OCI-LY3 (cell line): Measurements from ENCODE around the gene SUCLG2.

Source experiments
- H2AFZ ChIP-seq: fragments of 200-600, 300-600 bp; shearing (Covaris generic); 2 replicates; pipeline ENCODE4 v1.6.0; 2014; ENCODE audit warnings: antibody characterized with exemption, low read depth, low read length
- H3K27ac ChIP-seq: fragments of 200-600, 300-600 bp; sonication (generic); 2 replicates; pipeline ENCODE4 v1.5.1; 2014; ENCODE audit warnings: mild to moderate bottlenecking, low read length, moderate library complexity, mixed read lengths
- H3K27me3 ChIP-seq: fragments of 200-600, 300-600 bp; sonication (generic); 2 replicates; pipeline ENCODE4 v1.6.1; 2014; ENCODE audit warnings: low read depth, low read length, mixed read lengths
- H3K36me3 ChIP-seq: fragments of 200-600, 300-600 bp; sonication (generic); replicated peaks from 2 replicates; pipeline ENCODE3; 2014; ENCODE audit warnings: low read depth, low read length, mixed read lengths
- H3K4me1 ChIP-seq: fragments of 300-600, 200-600 bp; sonication (generic); 2 replicates; pipeline ENCODE4 v1.6.1; 2014; ENCODE audit warnings: low read length, mixed read lengths
- H3K4me2 ChIP-seq: fragments of 200-600, 300-600 bp; sonication (generic); 2 replicates; pipeline ENCODE4 v1.6.1; 2014; ENCODE audit warnings: low read length, mixed read lengths
- H3K4me3 ChIP-seq: fragments of 300-600, 200-600 bp; sonication (generic); 2 replicates; pipeline ENCODE4 v1.5.1; 2014; ENCODE audit warnings: antibody characterized with exemption, mild to moderate bottlenecking, low read length, moderate library complexity
- H3K79me2 ChIP-seq: fragments of 300-600, 200-600 bp; shearing (Covaris generic); 2 replicates; pipeline ENCODE4 v1.6.1; 2014; ENCODE audit warnings: mild to moderate bottlenecking, low read length, mixed read lengths
- H3K9ac ChIP-seq: fragments of 300-600, 200-600 bp; shearing (Covaris generic); 2 replicates; pipeline ENCODE4 v1.6.0; 2014; ENCODE audit warnings: mild to moderate bottlenecking, low read length, moderate library complexity
- H3K9me3 ChIP-seq: fragments of 200-600, 300-600 bp; shearing (Covaris generic); 2 replicates; pipeline ENCODE4 v1.6.1; 2014; ENCODE audit warnings: low read length, mixed read lengths; ENCODE audit not compliant: insufficient read depth
- H4K20me1 ChIP-seq: fragments of 200-600, 300-600 bp; sonication (generic); 2 replicates; pipeline ENCODE4 v1.6.1; 2016; ENCODE audit warnings: low read length, mixed read lengths; ENCODE audit not compliant: insufficient read depth
- EZH2phosphoT487 ChIP-seq: fragments of 200-600 bp; shearing (Covaris generic); IDR thresholded peaks from 2 replicates; pipeline ENCODE4 v1.6.1; 2018; ENCODE audit warnings: antibody characterized with exemption, mixed run types, low read depth
- TF ChIP-seq, protein P1 (sequence below): fragments of 200-600, 300-600 bp; sonication (generic); IDR thresholded peaks from 2 replicates; pipeline ENCODE4 v1.5.1; 2014; ENCODE audit warnings: antibody characterized with exemption, low read length, low read depth

Gene SUCLG2

DNA sequence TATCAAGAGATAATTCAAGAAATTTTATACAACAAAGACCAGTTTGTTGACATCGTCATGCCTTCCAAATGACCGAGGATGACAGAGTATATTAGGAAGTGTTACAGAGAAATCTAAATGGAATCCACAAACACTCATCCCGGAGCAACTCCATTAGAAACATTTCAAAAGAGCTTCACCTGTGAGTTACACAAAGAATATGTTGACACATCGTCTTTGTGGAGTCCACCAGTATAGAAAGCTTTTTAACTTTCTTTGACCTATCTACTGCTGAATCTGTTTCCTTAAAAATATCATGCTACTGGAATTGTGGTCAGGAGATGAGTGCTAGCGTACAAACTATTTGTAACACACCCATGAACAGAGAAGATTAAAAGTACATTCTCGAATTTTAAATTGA, 130.4 kb downstream of the SUCLG2 start:
- Histone ChIP-seq H3K27ac (no peak overlapping the region), H3K4me1 (no peaks in the 10 kb centered on the region), H2AFZ (no peak overlapping the region), H3K9ac (no peak overlapping the region), H3K9me3 (no peaks in the 10 kb centered on the region), H3K27me3 (no peaks in the 10 kb centered on the region), H3K79me2 (no peaks in the 10 kb centered on the region), H3K36me3 (peaks cover 37% of the 10 kb centered on the region), H4K20me1 (no peaks in the 10 kb centered on the region; the same call in 1 of the 2 replicates), H3K4me3 (no peak overlapping the region), H3K4me2 (no peak overlapping the region)
- TF ChIP-seq, protein P1, sequence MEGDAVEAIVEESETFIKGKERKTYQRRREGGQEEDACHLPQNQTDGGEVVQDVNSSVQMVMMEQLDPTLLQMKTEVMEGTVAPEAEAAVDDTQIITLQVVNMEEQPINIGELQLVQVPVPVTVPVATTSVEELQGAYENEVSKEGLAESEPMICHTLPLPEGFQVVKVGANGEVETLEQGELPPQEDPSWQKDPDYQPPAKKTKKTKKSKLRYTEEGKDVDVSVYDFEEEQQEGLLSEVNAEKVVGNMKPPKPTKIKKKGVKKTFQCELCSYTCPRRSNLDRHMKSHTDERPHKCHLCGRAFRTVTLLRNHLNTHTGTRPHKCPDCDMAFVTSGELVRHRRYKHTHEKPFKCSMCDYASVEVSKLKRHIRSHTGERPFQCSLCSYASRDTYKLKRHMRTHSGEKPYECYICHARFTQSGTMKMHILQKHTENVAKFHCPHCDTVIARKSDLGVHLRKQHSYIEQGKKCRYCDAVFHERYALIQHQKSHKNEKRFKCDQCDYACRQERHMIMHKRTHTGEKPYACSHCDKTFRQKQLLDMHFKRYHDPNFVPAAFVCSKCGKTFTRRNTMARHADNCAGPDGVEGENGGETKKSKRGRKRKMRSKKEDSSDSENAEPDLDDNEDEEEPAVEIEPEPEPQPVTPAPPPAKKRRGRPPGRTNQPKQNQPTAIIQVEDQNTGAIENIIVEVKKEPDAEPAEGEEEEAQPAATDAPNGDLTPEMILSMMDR, result no peak
- TF ChIP-seq EZH2phosphoT487, result no peak

DNA sequence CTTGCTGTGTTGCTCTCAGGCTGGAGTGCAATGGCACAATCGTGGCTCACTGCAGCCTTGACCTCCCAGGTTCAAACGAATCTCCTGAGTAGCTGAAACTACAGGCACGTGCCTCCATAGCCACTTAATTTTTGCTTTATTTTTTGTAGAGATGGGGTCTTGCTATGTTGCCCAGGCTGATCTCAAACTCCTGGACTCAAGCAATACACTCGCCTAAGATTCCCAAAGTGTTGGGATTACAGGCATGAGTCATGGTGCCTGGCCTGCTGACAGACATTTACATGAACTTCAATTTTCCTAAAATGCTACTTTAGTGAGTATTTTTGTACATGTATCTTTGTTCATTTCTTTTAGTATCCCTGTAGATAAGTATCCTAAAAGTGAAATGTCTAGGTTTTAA, 132.3 kb downstream of the SUCLG2 start:
- Histone ChIP-seq H3K9me3 (no peaks in the 10 kb centered on the region), H3K4me2 (no peak overlapping the region), H3K27ac (no peak overlapping the region), H3K4me1 (no peaks in the 10 kb centered on the region), H4K20me1 (no peaks in the 10 kb centered on the region; the same call in 1 of the 2 replicates), H3K9ac (no peak overlapping the region), H3K79me2 (no peaks in the 10 kb centered on the region), H2AFZ (no peak overlapping the region), H3K27me3 (no peaks in the 10 kb centered on the region), H3K4me3 (no peak overlapping the region), H3K36me3 (peaks cover 33% of the 10 kb centered on the region)
- TF ChIP-seq, protein P1, result no peak
- no peak for TF ChIP-seq EZH2phosphoT487

DNA sequence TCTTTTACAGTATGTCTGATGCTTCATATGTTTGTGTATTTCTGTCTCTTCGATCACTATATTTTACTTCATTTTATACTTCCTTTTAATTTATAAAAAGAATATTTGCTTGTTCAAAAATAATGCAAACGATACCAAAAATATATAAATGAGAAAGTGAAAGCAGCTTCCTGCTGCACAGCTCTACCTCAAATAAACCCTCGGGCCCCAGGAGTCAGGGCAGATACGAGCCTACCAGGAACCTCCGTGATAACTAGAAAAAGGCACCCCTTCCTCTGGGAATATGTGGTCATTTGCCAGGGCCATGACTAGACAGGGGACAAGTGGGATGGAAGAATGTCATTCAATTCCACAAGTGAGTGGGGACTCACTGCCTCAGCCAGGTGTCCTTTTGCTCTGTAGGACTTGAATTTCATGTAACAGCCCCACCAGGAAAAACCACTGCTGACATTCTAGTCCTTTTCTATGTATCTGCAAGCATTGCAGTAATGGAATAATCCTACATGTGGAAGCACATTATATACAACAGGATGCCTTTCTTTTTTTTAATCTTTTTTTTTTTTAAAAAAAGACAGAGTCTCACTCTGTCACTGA, 133.3 kb downstream of the SUCLG2 start:
- Histone ChIP-seq H3K4me1 (no peaks in the 10 kb centered on the region), H3K36me3 (peaks cover 29% of the 10 kb centered on the region), H3K27me3 (no peaks in the 10 kb centered on the region), H3K4me2 (no peak overlapping the region), H4K20me1 (no peaks in the 10 kb centered on the region), H3K9ac (no peak overlapping the region), H3K4me3 (no peak overlapping the region), H3K9me3 (no peaks in the 10 kb centered on the region), H2AFZ (no peak overlapping the region), H3K79me2 (no peaks in the 10 kb centered on the region), H3K27ac (no peak overlapping the region)
- TF ChIP-seq, protein P1, result no peak
- TF ChIP-seq EZH2phosphoT487, result no peak

DNA sequence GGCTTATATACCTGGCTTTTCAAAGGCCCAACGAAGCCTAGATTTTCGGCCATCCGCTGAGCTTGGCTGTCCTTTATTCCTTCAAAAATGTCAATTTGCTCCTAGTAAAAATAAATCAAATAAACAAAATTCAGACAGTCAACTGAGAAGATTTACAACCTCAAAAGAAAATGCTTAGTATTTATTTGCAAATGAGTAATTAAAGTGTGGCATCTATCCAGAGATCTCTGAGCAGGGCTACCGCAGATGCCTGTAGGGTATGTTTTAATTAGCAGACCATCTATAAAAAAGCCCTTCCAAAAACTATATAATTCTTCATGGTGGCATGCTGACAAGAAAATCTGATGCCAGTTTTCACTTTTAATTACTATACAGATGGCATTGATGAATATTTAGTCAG, 136.2 kb downstream of the SUCLG2 start:
- no peaks in the 10 kb centered on the region for H4K20me1 ChIP-seq
- no peak overlapping the region for H3K9ac ChIP-seq
- no peak overlapping the region for H2AFZ ChIP-seq
- no peaks in the 10 kb centered on the region for H3K4me1 ChIP-seq
- no peaks in the 10 kb centered on the region for H3K9me3 ChIP-seq
- H3K4me3 ChIP-seq, result no peak overlapping the region
- no peak overlapping the region for H3K27ac ChIP-seq
- no peaks in the 10 kb centered on the region for H3K27me3 ChIP-seq
- no peaks in the 10 kb centered on the region for H3K79me2 ChIP-seq
- TF ChIP-seq, protein P1, result no peak
- TF ChIP-seq EZH2phosphoT487, result no peak
- H3K4me2 ChIP-seq, result no peak overlapping the region
- peaks cover 36% of the 10 kb centered on the region for H3K36me3 ChIP-seq
